Kasumi-1 (cell line): ENCODE results near the gene ERN1.

Experiments used
- DNase-seq, 2 experiments: peaks; one replicate each; lab custom pipeline; 2025; lab: John Stamatoyannopoulos, UW

ERN1 gene

DNA sequence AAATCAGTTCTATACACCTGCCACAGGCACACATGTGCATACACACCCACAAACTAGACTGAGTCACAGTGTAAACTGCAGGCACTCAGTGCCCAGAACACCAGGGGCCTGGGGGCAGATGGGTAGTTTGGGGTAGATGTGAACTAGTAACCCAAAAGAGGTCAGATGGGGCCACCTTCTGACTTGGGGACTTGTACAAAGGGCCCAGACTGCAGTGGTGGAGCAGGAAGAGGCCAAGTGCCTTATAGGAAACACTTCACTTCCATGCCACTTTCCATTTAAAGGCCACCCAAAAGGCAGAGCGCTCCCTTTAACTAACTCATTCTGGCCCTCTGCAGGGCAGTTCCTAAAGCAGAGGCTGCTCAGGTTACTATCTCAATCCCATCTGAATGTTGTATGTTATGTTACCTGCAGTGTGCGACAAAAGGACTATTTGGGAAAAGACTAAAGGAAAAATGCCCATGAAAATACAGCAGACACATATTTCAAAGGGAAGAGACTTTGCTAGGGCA, 27.8 kb upstream of the ERN1 start:
- DNase-seq, result no peak

DNA sequence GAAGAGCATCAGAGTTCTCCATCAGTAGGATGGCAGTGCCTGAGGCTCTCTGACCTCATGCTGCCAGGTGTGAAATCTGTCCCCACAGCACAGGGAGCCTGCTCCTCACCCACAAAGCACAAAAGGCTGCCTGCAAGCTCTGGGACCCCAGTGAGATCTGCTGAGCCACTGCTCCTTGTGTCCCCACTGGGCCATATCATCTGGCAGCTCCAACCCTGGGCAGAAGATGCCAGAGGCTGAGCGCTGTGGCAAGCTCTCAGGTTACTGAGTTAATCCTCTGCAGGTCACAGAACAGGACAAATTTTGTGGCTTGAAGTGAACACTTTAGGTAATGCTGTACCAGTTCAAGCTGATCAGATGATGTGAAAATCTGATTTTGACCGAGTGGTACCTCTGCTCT, 26.7 kb upstream of the ERN1 start:
- no peak for DNase-seq

DNA sequence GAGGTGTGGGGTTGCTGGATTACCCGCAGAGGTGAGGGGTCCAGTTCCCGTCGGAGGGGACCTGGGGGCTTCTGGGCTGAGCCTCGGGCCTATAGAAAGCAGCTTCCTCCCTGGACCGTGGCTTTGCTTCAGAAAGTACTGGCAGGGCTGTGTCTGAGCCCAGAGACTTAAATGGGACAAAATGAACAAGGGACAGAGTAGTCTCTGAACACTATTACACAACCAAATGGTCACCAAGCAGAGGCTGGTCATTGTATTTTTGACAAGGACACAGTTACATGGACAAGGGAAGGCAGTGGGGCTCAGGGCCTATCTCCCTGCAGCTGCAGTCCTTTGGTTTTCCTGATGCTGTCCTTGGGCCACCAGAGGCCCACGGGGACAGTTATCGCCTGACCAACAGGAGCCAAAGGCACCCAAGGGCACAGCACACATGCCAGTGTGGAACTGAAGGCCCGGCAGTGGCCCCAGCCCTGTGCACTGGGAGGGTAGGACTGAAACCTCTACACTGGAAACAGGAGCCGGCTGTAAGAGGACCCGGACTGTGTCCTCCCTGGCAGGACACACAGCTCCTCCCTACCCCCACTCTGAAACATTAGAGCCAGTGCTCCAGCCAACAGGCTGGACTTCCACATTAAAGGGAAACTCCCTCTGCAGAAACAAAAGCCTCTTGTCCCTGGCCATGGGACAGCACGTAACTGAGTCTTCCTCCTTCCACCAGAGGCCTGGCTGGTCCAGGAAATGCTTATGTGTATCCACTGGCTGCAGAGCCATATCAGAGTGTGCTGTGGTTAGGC, 26.0 kb upstream of the ERN1 start:
- DNase-seq, result peak in 1 of 2 experiments; percentile 14

DNA sequence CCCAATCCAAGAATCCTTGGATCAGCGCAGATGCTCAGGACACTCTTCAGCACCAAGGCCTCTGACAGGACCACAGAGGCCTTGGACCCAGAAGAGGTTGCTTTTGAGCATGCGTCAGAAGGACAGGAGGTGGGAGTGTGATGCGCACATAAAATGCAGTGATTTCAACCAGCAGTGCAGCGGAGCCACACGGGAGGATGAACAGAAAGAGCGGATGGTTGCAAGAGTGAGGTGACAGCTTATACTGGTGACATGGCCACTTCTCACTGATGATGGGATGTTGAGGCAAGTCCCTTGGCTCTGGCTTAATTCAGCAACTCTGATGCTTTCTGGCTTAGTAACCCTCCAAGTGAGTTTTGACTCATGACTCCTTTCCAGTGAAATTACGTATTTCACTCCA, 25.2 kb upstream of the ERN1 start:
- DNase-seq, result no peak

DNA sequence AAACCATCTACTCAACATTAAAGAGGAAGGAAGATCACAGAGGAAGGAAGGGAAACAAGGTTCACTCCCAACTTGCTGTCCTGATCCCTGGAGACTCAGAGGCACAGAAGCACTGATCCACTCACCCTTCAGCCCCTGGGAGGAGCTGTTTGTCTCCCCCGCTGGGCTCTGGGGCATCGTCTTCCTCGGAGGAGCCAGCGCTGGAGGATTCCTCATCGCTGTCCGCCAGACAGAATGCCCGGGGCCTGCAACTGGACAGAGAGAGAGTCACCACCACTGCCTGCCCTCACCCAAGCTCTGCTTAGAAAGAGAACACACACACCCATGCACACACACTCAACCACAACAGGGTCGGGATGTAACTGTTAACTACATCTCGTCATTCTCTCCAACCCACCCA, 24.8 kb upstream of the ERN1 start:
- peak; percentile 53 to 64 for DNase-seq

DNA sequence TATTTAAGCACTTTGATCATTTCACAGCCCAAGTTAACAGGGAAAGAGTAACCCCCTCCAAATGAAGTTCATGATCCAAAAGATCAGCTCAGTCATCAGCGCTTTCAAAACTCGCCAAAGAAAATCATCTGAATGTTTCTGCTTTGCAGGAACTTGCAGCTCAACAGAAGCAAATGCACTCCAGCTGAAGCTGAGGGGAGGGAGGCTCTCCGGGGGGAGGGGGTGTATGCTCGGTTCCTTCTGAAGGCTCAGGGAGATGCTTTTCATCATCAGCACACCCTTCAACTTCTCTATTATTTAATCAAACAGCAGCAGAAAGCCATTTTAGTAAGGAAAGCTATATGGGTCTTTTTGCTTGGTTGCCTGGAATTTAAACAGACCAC, 24.4 kb upstream of the ERN1 start:
- peak; percentile 53 to 64 for DNase-seq

DNA sequence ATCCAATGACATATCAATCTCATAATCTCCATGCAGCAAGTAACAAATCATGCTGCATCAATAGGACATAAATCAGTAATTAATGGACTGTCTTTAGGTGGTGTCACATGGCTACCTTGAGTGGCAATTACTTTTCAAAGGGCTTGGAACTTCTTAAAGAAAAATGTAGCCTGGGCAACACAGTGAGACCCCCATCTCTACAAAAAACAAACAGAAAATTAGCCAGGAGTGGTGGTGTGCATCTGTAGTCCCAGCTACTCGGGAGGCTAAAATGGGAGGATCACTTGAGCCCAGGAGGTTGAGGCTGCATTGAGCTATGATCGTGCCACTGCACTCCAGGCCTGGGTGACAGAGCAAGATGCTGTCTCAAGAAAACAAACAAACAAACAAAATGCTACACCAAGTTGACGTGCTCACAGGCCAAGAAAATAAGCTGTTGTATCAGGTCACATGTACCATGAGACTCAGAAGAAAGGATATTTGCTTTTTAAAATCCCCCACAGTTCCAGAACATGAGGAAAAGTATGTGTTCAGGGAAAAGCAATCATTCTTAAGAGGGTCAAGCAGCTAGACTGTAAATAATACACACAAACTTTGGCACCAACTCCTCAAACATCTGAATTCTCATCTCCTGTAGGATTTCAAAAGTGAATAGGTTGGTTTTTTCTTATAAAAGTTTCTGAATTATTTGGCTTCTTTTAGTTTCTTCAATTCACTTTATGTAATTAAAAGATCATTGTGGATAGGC, 23.8 kb upstream of the ERN1 start:
- no peak for DNase-seq

DNA sequence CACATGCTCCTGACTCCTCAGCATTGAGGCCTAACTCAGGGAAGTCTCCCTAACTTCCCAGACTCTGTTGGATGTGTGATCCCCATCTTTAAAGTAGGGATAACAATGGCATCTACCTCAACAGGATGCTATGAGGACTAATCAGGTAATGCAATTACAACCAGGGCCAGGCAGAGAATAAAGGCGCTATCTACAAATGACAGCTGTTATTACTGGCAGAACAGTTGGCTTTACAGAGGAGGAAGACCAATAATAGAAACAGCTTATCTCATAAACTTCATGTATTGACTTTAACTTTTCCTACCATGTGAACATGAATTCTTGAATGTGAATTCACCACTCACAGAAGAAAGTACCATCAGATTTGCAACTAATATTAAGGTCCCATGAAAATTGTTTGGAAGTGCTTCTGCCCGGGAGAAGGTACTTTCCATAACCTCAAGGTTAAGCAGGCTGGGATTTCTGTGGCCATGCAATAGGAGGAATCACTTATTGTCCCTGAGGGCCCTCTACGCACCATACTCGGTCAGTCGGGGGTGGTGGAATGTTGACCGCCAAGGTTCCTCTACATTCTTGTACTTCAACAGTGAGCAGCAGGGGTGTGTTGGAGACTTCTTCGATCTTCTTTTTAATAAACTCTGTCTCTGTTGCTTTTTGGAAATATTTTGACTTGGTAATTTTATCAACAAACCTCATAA, 22.6 kb upstream of the ERN1 start:
- DNase-seq, result no peak

DNA sequence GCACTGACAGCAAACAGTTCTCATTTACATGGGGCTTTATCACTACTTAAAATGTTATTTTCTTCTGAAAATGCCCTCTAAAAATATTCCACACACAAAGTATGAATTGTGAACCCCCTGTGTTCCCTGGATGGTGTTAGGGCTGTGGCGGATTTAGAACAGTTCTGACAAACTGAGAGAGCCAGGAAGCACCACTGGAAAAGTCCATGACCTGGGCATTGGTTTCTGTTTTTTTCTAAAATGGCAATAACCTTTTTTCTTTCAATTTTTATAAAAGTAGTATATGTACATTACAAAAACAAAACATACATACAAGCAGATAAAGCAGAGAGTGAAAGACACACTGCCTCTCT, 21.0 kb upstream of the ERN1 start:
- no peak for DNase-seq

DNA sequence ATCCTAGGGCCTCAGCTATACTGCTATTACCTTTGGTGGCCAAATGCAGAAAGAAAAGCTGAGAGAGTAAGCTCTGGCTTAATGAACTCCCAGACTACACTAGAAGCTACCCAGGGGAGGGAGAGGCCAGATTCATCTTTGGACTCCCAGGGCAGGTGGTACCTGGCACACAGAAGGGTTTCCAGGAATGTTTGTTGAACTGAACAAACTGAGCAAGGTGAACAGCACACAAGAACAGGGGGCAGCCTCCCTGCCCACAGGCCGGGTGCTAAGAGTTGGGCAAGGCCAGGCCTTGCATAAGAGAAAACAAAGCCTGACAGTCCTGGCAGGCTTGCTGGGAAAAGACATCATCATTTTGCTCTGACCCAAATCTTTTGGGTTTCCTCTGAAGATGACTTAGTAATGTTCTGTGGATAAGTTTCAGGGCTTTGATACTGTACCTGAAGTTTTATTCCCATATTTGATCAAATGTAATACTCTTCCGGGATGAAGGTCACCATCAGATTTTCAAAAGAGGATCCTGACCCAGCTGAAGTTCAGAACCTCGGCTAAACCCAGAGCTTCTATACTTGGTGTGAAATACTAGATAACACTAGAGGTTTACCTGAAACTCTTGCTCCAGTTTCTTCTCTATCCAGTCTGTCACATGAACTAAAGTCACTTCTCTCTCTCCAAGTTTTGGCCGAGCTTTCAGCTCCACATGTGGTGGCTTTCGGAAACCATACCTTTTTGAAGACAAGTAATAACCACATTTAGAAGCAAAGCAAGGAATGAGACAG, 20.5 kb upstream of the ERN1 start:
- no peak for DNase-seq

DNA sequence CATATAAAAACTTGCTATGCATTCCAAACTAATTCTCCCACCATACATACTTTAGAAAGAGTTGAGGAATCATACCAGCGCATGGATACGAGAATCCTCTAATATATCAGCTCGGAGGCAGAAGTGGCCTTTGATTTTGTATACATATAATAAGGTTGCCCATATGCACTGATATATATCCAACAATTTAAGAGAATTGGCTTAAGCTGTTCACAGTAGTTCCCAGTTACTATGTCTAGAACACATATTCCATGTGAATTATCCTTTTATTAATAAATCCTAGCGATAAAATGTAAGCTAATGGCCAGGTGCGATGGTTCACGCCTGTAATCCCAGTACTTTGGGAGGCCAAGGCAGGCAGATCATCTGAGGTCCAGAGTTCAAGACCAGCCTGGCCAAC, 19.3 kb upstream of the ERN1 start:
- DNase-seq, result no peak

DNA sequence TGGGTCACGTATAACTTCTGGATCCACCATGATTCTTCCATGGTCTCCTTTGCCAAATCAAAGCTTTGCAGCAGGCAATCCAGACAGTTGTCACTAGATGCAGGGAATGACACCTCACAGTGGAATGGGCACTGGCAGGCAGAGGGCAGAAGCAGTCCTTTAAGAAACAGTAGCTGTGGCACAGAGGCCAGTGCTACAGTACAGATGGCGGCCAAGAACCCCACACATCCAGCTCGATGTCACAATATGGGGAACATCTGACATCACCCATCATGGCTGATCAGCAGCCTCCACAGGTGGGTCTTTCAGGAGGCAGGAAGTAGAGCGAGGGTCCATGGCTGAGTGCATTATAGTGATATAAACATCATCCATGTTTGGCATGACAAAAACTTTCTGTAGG, 18.8 kb upstream of the ERN1 start:
- peak; percentile 36 to 45 for DNase-seq

DNA sequence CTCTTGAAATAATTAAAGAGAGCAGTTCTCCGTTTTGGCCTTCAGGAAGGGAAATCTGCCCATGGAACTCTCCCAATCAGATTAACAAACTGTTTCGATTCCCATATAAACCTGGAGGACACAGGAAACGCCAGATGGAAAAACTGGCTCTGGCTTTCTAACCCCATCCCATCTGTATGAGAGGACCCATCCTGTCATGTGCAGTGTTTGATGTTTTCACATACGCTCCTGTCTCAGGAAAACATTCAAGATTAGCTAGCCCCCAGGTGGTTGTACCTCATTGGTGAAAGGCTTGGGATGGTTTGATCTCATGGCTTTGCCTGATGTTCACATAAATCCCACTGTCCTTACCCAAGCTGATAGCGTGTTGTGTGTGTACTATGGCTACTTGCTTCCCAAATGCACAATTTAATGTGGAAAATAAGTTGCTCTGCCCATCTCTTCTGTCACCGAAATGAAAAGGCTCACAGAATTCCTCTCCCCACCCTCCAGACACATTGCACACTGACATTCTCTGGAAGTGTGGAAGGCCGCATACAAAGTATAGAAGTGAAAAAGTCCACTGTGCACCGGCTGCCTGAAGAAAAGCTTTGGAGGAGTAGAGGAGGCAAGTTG, 18.2 kb upstream of the ERN1 start:
- DNase-seq, result peak in 1 of 2 experiments; percentile 48

DNA sequence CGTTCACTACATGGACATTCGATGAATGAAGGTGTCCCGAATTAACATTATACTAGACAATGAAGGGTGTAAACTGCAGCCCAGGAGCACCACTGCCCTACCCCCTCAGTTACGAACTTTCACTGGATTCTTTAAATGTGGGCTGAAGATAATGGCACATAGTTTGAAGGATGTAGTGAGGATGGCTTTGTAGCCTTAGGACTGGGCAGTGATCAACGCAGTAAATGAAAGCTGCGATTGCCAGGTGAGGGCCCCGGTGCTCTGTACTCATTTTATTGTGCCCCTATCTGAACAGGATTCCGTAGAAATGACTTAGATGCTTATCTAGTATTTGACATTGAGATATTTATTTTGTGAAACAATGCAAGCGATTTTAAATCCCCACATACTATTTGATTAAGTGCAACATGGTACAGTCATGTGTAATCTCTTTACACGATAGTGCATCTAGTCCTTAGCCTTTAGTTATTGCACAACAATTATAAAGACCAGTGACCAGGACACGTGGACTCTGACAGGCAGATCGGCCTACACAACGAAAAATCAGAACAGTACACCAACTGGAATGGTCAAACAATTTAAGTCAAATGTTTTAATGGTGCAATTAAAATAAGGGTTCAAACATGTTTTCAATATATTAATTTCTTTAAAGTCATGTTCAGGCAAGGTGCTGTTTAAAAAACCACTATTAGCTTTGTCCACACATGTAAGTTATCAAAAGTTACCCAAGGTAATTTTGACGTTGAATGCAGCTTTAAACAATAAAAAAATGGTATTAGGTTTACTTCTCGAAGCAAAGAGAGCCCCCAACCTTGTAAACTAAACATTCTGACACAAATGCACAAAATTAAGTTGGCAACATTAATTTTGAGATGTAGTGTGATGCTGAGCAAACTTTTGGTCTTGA, 17.4 kb upstream of the ERN1 start:
- peak; percentile 71 to 78 for DNase-seq

DNA sequence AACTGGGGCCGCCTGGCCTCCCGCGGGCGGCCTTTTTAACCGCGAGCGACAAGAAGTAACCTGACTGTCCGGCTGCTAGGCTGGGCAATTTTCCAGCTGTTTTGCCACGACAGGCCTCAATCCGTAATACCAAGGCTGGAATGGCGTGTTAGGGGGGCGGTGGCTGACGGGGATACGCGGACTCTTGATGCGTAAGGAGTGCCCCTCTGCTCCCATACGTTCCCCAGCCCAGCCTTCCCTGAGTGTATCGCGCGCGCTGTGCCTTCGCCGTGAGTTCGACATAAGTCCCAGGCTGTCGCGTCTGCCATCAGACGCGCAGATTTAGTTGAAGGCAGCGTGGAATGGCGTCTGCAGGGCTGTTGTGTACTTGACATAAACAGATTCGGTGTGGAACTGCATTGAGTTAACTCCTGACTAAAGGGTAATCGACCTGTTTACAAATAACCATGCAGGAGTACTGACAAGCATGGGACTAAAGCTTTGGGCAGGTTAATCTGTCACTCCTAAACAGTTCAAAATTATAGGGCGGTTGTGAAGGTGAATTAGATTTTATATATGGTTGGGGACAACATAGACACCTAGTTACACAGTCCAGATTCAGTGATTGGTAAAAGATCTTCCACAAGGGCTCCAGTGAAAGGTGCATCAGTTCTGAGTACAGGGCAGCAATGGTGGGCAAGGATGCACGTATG, 16.6 kb upstream of the ERN1 start:
- DNase-seq, result peak; percentile 71 to 78

DNA sequence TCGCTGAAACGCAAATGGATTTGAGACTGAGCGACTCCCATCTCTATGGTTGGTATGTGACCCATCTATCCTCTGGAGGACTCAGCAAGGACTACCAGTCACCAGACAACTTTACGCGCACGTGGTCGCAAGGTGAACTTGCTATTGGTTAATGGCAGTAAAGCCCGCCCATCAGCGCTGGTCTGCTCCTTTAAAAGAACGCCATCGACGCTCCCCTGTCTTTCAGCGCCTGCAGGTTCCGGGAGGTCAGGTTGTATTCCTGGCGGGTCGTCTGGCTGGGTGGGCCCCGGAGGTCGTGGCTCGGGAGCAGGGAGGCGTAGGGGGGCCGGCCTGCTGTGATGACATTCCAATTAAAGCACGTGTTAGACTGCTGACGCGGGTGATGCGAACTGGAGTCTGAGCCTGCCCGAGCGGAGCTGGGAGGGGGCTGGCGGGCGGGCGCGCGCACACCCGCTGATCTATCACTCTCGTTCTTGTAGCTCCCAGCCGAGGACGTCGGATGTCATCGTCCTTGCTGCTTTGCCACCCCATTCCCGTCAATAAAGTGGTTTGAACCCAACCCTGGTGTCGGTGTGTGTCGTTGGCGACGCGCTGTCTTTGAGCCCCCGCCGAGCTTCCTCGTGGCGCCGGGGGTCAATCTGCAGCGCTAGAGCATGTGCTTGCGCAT, 15.9 kb upstream of the ERN1 start:
- peak; percentile 100 for DNase-seq

DNA sequence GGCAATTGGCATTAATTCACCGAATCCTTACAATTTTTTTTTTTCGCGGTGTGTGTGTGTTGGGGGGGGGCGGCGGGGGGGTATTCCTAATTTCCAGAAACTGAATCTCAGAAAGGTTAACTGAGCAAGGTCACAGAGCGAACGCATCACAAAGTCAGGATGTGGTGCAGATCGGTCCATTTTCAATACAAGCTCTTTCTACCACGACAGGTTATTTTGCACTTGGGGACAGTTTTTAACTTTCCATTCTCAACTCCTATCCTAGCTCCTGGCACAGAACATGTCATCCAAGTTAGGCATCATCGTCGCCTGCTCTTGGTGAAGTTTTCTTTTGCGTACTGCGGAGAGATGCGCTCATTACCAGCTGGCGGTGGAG, 15.4 kb upstream of the ERN1 start:
- no peak for DNase-seq

DNA sequence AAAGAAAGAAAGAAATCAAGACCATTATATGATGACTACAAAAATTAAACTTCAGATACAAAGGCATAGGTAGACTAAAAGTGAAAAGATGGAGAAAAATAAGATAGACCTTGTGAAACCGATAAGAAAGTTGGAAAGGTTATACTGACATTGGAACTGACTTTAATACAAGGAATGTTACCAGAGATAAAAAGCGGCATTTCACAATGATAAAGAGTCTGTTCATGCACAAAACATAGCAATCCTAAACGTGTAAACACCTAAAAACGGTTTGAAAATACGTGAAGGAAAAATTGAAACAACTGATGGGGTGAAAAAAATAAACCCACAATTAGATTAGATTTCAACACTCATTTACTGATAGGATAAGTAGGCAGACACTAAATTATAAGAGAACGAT, 9.6 kb upstream of the ERN1 start:
- no peak for DNase-seq

DNA sequence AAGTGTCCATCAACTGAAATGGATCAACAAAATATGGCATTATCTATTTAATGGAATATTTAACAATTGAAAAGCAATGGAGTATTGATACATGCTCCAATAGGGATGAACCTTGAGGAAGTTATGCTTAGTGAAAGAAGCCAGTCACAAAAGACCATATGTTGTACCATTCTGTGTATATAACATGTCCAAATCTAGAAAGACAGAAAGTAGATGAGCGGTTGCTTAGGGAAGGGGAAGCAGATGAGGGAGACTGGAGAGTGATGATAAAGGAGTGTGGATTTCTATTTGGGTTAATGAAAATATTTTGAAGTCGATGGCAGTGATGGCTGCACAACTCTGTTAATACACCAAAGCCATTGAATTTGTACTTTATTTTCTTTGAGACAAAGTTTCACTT, 8.5 kb upstream of the ERN1 start:
- no peak for DNase-seq
